Coronary artery (tissue), 2 donors: Measurements from ENCODE around the gene BUB1.

Experiments
- DNase-seq: peaks from one replicate; pipeline ENCODE4 v3.0.0-alpha.2; 2017; ENCODE audit warnings: low spot score
- H3K27ac ChIP-seq, 2 donors: fragments of 200-600 bp; sonication (generic); one replicate each; pipeline ENCODE4 v1.5.1; 2016 to 2019
- H3K4me3 ChIP-seq: fragments of 200-600 bp; sonication (generic); 2 replicates; pipeline ENCODE4 v1.5.1; 2016; ENCODE audit warnings: mild to moderate bottlenecking, moderate library complexity
- CTCF ChIP-seq: fragments of 200-600 bp; sonication (generic); IDR thresholded peaks from one replicate; pipeline ENCODE4 v1.5.1; 2019; ENCODE audit warnings: antibody characterized with exemption

The BUB1 gene

DNA sequence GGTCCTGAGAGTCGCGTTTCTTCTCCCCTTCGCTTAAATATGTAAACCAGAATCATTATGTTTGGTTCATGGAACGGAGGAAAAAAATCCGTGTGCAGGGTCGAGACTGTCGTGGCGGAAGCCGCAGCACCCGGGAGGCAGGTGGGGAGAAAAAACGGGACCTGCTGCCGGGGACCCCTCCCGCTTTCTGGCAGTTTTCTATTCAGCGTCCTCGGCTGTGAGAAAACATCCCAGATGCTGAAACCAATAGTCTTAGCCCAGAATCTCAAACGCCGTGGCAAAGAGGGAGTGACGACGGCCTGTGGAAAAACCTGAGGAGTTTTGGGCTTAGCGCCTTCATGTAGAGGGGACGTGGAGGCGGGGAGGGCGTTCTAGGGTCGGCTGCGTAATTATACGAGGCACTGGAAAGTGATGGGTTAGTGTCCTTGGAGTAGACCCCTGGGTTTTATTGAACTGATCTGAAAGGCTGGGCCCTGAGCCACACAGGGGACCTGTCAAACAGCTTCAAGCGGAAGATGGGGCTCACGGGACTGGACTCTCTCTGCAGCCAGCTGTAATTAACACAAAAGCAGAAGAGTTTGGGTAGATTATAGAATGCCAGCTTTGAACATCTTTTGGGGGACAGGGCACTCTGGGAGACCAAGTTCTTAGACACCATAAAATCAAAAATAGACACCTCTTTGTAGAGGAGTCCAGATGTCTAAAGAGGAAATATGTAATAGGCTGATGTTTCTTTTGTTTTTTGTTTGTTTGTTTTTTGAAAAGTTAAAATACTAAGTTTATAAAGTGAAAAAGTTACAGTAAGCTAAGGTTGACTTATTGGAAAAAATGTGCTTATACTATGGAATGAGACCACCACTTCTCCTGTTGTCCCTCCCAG is 834 bp upstream of the BUB1 start:
- no peak for DNase-seq

DNA sequence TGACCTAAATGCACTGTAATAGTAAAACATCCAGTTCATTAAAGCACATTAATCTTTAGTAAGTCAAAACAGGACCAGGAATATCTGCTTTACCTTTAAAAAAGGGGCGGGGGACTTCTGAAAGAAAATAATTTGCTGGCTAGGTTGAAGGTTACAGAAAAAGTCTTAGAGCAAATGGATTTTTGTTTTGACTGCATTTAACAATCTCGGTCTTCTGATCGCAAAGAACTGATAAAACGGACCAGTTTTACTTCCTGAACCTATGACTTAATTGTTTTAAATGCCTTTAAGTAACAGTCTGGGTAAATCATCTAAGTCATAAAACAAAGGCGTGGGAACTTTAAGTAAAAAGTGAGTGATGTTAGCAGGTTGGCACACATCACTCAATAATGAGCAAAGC is 783 bp downstream of the BUB1 start:
- no peak for DNase-seq
- Histone ChIP-seq H3K4me3 (no peak overlapping the region), H3K27ac (no peak overlapping the region)
- TF ChIP-seq CTCF: no peak

More for the DNA sequence above, 834 bp upstream of the BUB1 start:
- Histone ChIP-seq H3K4me3 (peak overlapping the region; percentile 83), H3K27ac (peak overlapping the region; percentile 81 to 92)
- no peak for TF ChIP-seq CTCF

DNA sequence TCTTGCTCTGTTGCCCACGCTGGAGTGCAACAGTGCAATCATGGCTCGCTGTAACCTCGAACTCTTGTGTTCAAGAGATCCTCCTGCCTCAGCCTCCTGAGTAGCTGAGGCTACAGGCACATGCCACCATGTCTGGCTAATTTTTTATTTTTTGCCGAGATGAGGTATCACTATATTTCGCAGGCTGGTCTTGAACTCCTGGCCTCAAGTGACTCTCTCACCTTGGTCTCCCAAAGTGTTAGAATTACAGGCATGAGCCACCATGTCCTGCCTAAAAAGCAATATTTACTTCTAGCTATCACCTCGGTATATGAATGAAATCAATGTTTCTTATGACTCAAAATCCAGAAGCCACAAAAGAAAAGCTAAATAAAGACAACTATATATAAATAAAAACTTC is 2.2 kb downstream of the BUB1 start:
- TF ChIP-seq CTCF: no peak
- no peak for DNase-seq
- no peak overlapping the region for H3K27ac ChIP-seq
- H3K4me3 ChIP-seq: no peak overlapping the region

DNA sequence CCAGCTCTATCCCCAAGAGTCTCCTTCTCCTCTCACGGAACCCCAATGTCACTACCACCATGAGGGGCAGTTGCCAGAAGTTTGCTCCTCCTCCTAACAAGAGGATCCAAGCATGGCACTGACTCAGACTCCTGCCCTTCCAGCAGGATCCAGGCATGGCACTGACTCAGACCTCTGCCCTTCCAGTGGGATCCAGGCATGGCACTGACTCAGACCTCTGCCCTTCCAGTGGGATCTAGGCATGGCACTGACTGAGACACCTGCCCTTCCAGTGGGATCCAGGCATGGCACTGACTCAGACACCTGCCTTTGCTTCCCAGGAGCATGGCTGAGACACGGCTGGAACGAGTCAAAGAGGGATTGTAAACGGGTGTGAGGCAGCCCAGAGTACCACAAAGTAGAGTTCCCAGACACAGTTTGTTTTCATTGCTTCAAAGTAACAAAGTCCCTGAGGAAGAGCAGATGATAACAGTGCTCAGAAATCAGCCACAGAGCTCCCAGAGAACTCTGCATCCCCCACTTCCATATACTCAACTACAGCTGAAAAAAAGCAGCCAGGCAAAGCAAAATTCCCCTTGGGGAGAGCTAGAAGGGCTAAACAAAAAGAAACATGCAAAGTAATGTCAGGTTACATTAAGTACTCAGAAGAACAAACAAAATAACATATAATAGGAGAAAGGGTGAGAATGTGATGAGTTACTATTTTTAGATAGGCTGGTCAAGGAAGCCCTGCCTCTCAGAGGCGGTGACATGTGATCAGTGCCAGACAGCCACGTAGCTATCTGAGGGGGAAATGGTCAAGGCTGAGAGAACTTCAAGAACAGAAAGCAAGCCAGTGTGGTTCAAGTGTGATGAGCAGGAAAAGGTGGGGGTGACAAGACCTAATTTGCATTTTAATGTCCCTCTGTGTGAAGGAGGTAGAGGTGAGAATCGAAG is 3.0 kb downstream of the BUB1 start:
- H3K4me3 ChIP-seq: no peak overlapping the region
- H3K27ac ChIP-seq: no peak overlapping the region
- no peak for DNase-seq
- no peak for TF ChIP-seq CTCF

DNA sequence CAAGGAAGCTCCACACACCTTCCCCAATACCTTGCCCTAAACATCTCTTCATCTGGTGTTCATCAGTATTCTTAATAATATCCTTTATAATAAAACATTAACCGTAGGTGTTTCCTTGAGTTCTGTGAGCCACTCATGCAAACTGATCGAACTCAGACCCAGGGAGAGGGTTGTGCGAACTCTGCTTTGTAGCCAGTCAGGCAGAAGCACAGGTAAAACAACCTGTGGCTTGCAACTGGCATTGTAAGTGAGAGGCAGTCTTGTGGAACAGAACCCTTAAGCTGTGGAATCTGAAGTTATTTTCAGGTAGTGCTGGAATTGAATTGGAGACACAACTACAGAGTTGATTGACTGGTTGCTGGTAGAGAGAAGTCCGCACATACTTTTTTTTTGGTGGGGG is 4.7 kb downstream of the BUB1 start:
- Histone ChIP-seq H3K27ac (no peak overlapping the region), H3K4me3 (no peak overlapping the region)
- no peak for DNase-seq
- no peak for TF ChIP-seq CTCF

DNA sequence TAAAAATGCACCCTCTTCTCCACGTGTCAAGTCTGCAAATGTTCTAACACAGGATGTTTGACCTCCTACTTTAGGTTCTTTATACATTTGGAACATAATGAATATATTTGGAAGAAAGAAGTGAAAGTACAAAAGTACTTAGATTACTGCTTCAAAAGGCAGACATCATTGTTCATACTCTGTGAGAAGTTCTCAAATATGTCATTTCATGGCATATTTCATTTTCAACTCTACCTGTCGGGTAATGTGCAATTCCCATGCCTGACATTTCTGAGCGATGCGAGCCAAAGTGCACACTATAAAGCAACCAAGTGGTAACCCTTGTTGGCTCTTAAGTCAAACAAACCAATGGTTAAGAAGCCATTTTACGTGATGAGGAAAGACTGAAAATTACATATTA is 7.0 kb downstream of the BUB1 start:
- TF ChIP-seq CTCF: no peak
- Histone ChIP-seq H3K4me3 (no peak overlapping the region), H3K27ac (no peak overlapping the region)
- no peak for DNase-seq
